ENCODE data around the gene RNF44.

RNF44 gene

GRCh38 chr5:176579323-176579722, 42.1 kb upstream of the RNF44 start:
- no peak overlapping the region for H3K27ac ChIP-seq (ENCODE audit: low read length)
- H3K9me3 ChIP-seq (ENCODE audit: insufficient read depth, low read length, severe bottlenecking), result no peaks in the 10 kb centered on the region
- H3K4me2 ChIP-seq (ENCODE audit: insufficient read depth, low read length), result no peak overlapping the region
- H3K79me2 ChIP-seq (ENCODE audit: insufficient read depth, low read length), result no peaks in the 10 kb centered on the region
- H3K9ac ChIP-seq (ENCODE audit: low read depth, low read length), result no peak overlapping the region
- no peaks in the 10 kb centered on the region for H3K27me3 ChIP-seq (ENCODE audit: insufficient read depth, low read length, poor library complexity)
- no peak overlapping the region for H3K4me3 ChIP-seq (ENCODE audit: low read depth in 1 of 2, low read length in 2 of 2)
- DNase-seq (no peak), ATAC-seq (ENCODE audit: insufficient read depth, low read depth) (no peak)
- no peak for TF ChIP-seq EZH2 (IDR thresholded peaks at IDR 0.05; ENCODE audit: borderline replicate concordance, low read depth, low read length, severe bottlenecking)
- TF ChIP-seq, protein P1, sequence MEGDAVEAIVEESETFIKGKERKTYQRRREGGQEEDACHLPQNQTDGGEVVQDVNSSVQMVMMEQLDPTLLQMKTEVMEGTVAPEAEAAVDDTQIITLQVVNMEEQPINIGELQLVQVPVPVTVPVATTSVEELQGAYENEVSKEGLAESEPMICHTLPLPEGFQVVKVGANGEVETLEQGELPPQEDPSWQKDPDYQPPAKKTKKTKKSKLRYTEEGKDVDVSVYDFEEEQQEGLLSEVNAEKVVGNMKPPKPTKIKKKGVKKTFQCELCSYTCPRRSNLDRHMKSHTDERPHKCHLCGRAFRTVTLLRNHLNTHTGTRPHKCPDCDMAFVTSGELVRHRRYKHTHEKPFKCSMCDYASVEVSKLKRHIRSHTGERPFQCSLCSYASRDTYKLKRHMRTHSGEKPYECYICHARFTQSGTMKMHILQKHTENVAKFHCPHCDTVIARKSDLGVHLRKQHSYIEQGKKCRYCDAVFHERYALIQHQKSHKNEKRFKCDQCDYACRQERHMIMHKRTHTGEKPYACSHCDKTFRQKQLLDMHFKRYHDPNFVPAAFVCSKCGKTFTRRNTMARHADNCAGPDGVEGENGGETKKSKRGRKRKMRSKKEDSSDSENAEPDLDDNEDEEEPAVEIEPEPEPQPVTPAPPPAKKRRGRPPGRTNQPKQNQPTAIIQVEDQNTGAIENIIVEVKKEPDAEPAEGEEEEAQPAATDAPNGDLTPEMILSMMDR (IDR thresholded peaks at IDR 0.05; ENCODE audit: borderline replicate concordance, extremely low read depth, low read length, poor library complexity, severe bottlenecking), result no peak
- H2AFZ ChIP-seq (ENCODE audit: low read depth, low read length), result no peak overlapping the region
- H3K4me1 ChIP-seq (ENCODE audit: insufficient read depth, low read length), result no peaks in the 10 kb centered on the region
- no peaks in the 10 kb centered on the region for H3K36me3 ChIP-seq (ENCODE audit: insufficient read depth, low read length)
- no peaks in the 10 kb centered on the region for H4K20me1 ChIP-seq (ENCODE audit: insufficient read depth, low read length)

- Histone ChIP-seq H3K4me3 (ENCODE audit: low read depth in 1 of 2, low read length in 2 of 2) (no peak overlapping the region), H4K20me1 (ENCODE audit: insufficient read depth, low read length) (no peaks in the 10 kb centered on the region), H3K4me2 (ENCODE audit: insufficient read depth, low read length) (no peak overlapping the region), H3K27me3 (ENCODE audit: insufficient read depth, low read length, poor library complexity) (no peaks in the 10 kb centered on the region), H3K9me3 (ENCODE audit: insufficient read depth, low read length, severe bottlenecking) (no peaks in the 10 kb centered on the region), H2AFZ (ENCODE audit: low read depth, low read length) (no peak overlapping the region), H3K79me2 (ENCODE audit: insufficient read depth, low read length) (no peaks in the 10 kb centered on the region), H3K36me3 (ENCODE audit: insufficient read depth, low read length) (no peaks in the 10 kb centered on the region), H3K9ac (ENCODE audit: low read depth, low read length) (no peak overlapping the region), H3K27ac (ENCODE audit: low read length) (no peak overlapping the region), H3K4me1 (ENCODE audit: insufficient read depth, low read length) (no peaks in the 10 kb centered on the region)
- TF ChIP-seq, protein P1 (IDR thresholded peaks at IDR 0.05; ENCODE audit: borderline replicate concordance, extremely low read depth, low read length, poor library complexity, severe bottlenecking), result peak; percentile 49
- TF ChIP-seq EZH2 (IDR thresholded peaks at IDR 0.05; ENCODE audit: borderline replicate concordance, low read depth, low read length, severe bottlenecking), result no peak
- ATAC-seq (ENCODE audit: insufficient read depth, low read depth), result no peak
- DNase-seq, result peak; percentile 16
Measured at GRCh38 chr5:176578391-176578808, 41.2 kb upstream of the RNF44 start.

GRCh38 chr5:176577312-176578176, 40.3 kb upstream of the RNF44 start:
- H3K9me3 ChIP-seq (ENCODE audit: insufficient read depth, low read length, severe bottlenecking), result no peaks in the 10 kb centered on the region
- TF ChIP-seq EZH2 (IDR thresholded peaks at IDR 0.05; ENCODE audit: borderline replicate concordance, low read depth, low read length, severe bottlenecking), result no peak
- TF ChIP-seq, protein P1 (IDR thresholded peaks at IDR 0.05; ENCODE audit: borderline replicate concordance, extremely low read depth, low read length, poor library complexity, severe bottlenecking), result no peak
- H3K36me3 ChIP-seq (ENCODE audit: insufficient read depth, low read length), result no peaks in the 10 kb centered on the region
- H3K4me1 ChIP-seq (ENCODE audit: insufficient read depth, low read length), result no peaks in the 10 kb centered on the region
- H3K4me3 ChIP-seq (ENCODE audit: low read depth in 1 of 2, low read length in 2 of 2), result no peak overlapping the region
- H3K27me3 ChIP-seq (ENCODE audit: insufficient read depth, low read length, poor library complexity), result no peaks in the 10 kb centered on the region
- no peak for ATAC-seq (ENCODE audit: insufficient read depth, low read depth)
- no peaks in the 10 kb centered on the region for H4K20me1 ChIP-seq (ENCODE audit: insufficient read depth, low read length)
- DNase-seq, result no peak
- no peak overlapping the region for H3K4me2 ChIP-seq (ENCODE audit: insufficient read depth, low read length)
- no peak overlapping the region for H2AFZ ChIP-seq (ENCODE audit: low read depth, low read length)
- no peak overlapping the region for H3K9ac ChIP-seq (ENCODE audit: low read depth, low read length)
- H3K79me2 ChIP-seq (ENCODE audit: insufficient read depth, low read length), result no peaks in the 10 kb centered on the region
- H3K27ac ChIP-seq (ENCODE audit: low read length), result no peak overlapping the region
